Measurements from ENCODE around the gene HOXB5.

Gene HOXB5

DNA sequence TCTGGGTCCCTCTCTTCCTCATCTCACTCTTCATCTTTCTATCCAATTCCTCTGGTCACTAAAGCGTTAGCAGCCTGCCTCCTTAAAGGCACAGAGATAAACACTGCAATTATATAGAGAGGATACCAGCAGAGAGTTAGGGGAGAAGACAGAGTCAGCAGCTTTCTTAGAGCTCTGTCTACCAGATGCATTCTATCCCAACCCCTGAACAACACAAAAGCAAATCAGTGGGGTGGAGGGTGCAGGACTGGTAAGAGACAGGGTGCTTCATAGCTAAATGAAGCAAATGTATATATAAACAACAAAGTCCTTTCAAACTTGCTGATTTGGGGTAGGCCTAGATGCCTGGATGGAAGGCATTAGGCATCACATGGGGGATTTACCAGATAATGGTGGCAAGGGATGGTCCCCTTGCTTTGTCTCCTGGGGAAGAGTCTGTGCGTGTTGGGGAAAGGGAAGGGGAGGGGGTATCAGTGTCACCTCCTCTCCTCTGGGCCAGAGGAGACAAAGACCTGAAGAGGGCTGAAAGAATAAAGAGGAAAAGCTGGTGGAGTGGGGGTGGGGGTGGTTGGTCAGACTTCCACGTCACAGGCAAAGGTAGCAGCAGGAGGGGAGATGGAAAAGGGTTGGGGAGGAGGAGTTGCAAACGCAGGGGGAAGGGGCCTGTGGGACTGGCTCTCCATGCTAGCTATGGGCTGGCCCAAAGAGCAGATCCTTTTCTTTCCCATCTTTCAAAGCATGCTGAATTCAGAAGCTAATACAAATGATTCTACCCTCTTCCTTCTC is 27.5 kb downstream of the HOXB5 start:
- peaks cover 21% of the 10 kb centered on the region for H3K4me1 ChIP-seq (ENCODE audit: insufficient read depth, low read length)
- no peak overlapping the region for H3K9ac ChIP-seq (ENCODE audit: low read depth, low read length)
- no peaks in the 10 kb centered on the region for H3K36me3 ChIP-seq (ENCODE audit: insufficient read depth, low read length)
- no peaks in the 10 kb centered on the region; the same call in none of the 2 replicates for H3K9me3 ChIP-seq (ENCODE audit: control insufficient read depth, insufficient read depth, low read length)

DNA sequence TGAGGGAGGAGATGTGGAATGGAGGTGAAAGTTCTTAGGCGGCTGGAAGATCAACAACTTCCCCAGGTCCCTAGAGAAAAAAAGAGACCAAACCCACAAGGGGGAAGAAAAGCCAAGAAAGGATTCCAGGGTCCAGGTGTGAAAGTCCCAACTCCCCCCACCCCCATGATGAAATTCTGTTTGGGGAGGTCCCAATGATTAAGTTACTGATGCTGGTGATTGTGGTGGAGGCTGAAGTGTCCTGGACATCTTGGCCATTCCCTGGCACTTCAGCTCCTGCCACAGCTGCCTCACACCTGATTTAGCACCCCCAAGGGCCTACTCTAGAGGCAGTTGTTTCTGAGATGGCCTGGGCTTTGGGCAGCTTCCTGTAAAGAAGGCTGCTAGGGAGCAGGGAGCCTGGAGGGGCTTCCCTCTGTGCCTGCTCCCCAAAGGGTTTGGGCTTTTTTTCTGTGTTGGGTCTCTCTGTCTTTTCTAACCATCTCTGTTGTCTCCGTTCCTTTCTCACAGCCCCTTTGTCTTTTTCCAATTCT is 28.5 kb downstream of the HOXB5 start:
- peak overlapping the region; percentile 11; the same call in 1 of the 2 replicates for H3K9ac ChIP-seq (ENCODE audit: low read depth, low read length)
- H3K4me1 ChIP-seq (ENCODE audit: insufficient read depth, low read length): peaks cover 11% of the 10 kb centered on the region
- no peaks in the 10 kb centered on the region for H3K36me3 ChIP-seq (ENCODE audit: insufficient read depth, low read length)
- H3K9me3 ChIP-seq (ENCODE audit: control insufficient read depth, insufficient read depth, low read length): no peaks in the 10 kb centered on the region; the same call in none of the 2 replicates

DNA sequence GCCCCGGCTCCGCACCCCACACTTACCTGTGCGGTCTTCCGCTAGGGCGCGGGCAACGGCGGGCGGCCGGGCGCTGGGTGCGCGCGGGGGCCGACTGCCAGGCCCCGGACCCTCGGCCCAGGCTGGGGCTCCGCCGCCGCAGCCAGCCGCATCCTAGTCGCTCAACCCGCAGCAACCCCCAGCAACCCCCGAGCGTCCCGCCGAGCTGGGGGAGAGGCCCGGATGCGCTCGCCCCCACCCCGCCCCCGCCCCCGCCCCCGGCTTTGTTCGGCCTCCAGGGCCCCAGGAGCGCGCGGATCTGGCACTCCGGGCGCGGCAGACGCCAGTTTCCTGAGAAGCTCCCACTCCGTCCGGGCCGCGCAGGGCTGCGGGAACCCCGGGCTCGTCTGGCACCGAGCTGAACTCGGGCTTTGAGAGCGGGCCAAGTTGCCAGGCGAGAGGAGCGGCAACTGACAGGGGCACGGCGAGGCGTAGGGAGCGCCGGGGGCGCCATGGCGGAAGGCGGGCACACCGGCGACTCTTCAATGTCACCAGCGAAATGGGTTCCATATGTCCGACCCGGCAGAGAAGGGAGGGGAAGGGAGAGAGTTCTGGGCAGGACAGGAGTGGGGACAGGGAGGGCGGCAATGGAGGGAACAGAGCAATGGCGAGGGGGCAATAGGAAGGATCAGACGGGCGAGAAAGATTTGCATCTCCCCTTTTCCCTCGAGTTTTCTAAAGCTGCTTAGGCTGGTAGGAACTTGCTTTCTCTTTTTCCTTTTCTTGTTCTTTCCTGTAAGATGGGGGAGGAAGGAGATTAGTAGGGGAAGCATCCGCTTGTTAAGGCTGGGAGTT is 29.2 kb downstream of the HOXB5 start:
- Histone ChIP-seq H3K9ac (ENCODE audit: low read depth, low read length) (peak overlapping the region; percentile 11; the same call in 1 of the 2 replicates), H3K36me3 (ENCODE audit: insufficient read depth, low read length) (no peaks in the 10 kb centered on the region), H3K4me1 (ENCODE audit: insufficient read depth, low read length) (peaks cover 13% of the 10 kb centered on the region), H3K9me3 (ENCODE audit: control insufficient read depth, insufficient read depth, low read length) (no peaks in the 10 kb centered on the region; the same call in none of the 2 replicates)

DNA sequence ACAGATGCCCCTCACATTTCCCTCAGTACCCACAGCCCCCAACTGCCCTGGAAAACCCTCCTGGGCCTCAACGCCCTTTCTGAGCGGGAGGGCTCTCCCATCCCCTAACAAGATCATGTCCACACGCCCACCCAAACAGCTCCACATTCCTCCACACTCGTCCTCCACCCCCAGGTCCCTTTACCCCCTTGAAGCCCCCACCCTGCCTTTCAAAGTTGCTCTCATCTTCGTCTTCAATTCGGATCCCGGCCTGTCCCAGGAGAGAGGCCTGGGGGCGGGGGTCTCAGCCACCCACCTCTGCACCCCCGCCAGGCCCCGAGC is 29.8 kb downstream of the HOXB5 start:
- no peaks in the 10 kb centered on the region for H3K36me3 ChIP-seq (ENCODE audit: insufficient read depth, low read length)
- H3K9ac ChIP-seq (ENCODE audit: low read depth, low read length): no peak overlapping the region
- H3K9me3 ChIP-seq (ENCODE audit: control insufficient read depth, insufficient read depth, low read length): no peaks in the 10 kb centered on the region; the same call in none of the 2 replicates
- peaks cover 15% of the 10 kb centered on the region for H3K4me1 ChIP-seq (ENCODE audit: insufficient read depth, low read length)

DNA sequence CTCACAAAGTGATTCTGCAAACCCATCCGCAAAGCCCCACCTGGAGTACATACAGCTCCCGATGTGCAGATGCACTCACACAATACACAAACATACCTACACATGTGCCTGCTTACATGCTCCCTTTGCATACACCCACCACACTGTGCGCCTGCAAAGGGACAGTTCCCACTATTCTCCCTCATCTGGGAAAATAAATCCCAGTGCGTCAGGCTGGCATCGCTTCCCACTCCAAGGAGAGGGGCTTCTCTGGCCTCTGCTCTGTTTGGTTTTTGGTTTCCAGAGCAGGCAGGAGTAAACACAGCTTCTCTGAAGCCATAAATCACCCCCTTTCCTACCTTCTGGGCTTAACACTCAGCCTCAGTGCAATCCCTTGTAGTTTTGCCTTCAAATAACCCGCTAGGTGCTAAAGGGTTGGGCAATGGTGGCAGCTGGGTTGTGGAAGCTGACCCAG is 30.2 kb downstream of the HOXB5 start:
- Histone ChIP-seq H3K9me3 (ENCODE audit: control insufficient read depth, insufficient read depth, low read length) (no peaks in the 10 kb centered on the region; the same call in none of the 2 replicates), H3K9ac (ENCODE audit: low read depth, low read length) (no peak overlapping the region), H3K36me3 (ENCODE audit: insufficient read depth, low read length) (no peaks in the 10 kb centered on the region), H3K4me1 (ENCODE audit: insufficient read depth, low read length) (peaks cover 15% of the 10 kb centered on the region)

DNA sequence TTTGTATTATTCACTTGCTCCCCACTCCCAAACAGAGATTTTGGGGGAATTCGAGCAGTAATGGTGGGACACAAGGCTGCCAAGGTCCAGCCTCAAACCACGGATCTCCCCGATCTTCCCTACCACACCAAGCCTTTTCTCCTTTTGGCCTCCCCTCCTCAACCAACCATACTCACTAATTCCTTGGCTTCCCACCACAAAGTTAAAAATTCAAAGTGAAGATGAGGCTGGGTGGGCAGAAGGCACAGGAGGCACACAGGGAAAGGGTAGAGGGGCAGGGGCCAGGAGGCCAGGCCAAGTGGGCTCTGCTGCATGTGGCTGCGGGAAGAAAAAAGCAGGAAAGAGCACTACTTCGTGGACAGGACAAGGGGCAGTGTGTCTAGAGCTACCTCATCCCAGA is 30.6 kb downstream of the HOXB5 start:
- Histone ChIP-seq H3K36me3 (ENCODE audit: insufficient read depth, low read length) (no peaks in the 10 kb centered on the region), H3K9ac (ENCODE audit: low read depth, low read length) (no peak overlapping the region), H3K9me3 (ENCODE audit: control insufficient read depth, insufficient read depth, low read length) (no peaks in the 10 kb centered on the region; the same call in none of the 2 replicates), H3K4me1 (ENCODE audit: insufficient read depth, low read length) (peaks cover 12% of the 10 kb centered on the region)

DNA sequence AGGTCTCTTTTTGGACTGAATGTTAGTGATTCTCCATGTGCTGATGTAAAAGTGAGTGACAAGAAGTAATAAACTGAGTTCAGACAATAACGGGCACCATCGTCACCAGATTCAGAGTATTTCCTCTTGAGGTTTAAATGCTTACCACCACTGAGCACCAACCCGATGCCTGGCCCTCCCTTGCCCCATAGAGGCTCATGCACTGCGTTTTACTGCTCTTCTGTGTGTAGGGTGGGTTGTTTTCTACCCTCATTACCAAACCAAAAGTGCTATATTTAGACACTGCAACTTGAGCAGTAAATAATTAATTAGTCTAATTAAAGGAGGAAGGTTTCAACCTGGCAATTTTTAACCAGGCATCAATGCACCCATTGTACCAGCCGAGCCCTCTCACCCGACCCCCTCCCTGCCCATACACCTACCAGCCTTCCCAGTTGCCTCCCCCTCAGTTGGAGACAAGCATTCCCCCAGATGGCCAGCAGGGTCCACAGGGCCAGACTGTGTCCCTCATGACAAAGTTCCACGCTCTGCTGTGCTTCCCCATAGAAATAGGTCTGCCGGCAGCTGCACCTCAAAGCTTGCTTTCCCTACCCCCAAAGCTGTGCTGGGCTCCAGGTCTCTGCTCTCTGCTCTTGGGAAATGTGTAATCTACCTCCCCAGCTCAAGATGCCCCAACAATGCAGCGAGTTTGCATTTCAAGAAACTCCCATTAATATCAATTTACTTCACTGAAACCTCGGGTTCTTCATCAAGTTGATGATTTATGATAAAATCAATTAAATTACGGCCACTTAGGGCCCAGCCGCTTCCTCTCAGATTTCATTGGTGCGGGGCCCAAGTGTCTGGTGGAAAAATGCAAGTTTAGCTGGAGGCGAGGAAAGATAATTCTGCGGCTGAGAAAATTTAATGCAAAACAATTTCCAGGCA is 31.4 kb downstream of the HOXB5 start:
- no peak overlapping the region for H3K9ac ChIP-seq (ENCODE audit: low read depth, low read length)
- no peaks in the 10 kb centered on the region for H3K36me3 ChIP-seq (ENCODE audit: insufficient read depth, low read length)
- H3K9me3 ChIP-seq (ENCODE audit: control insufficient read depth, insufficient read depth, low read length): no peaks in the 10 kb centered on the region; the same call in 1 of the 2 replicates
- H3K4me1 ChIP-seq (ENCODE audit: insufficient read depth, low read length): peaks cover 8% of the 10 kb centered on the region

DNA sequence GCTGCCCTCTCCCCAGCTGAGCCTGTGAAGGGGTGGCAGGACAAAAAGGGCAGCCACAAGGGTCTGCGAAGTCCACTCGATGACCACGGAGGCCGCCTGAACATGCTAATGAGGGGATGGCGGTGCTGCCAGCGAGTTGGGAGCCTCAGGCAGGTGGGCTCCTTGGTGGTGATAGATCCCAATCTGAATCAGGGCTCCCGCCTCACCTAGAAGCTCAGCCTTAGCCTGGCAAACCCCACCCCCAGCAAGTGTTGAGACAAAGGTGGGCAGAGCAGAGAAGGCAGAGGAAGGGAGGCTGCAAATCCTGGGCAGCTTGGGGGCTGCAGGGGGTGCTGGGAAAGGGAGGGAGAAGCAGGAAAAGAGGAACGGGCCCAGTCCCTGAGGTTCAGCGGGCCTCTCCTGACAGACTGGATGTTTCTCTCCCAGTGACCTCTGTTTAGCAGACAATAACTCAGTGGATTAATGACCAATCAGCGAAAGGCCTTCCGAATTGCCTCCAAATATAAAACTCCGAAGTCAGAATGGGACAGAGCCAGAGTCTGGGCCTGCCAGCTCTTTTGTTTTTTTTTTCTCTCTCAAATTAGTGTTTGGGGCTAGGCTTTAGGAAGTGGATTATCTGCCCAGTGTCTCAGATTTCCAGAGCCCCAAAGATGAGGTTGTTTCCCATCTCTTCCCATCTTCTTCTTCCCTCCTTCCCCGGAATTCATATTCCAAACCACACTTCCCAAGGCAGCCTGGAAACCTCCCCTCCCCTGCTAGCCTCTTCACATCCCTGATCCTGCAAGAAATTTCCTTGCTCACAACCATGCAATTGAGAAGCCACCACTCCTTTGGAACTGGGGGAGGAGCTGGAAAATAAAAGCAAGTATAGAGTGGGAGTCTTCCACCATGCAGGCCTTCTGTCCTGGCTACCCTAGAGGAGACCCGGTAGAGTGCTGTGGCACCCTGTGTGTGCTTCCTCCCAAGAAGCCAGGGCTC is 33.5 kb downstream of the HOXB5 start:
- no peak overlapping the region for H3K9ac ChIP-seq (ENCODE audit: low read depth, low read length)
- H3K4me1 ChIP-seq (ENCODE audit: insufficient read depth, low read length): peaks cover 12% of the 10 kb centered on the region
- H3K36me3 ChIP-seq (ENCODE audit: insufficient read depth, low read length): no peaks in the 10 kb centered on the region
- H3K9me3 ChIP-seq (ENCODE audit: control insufficient read depth, insufficient read depth, low read length): no peaks in the 10 kb centered on the region

DNA sequence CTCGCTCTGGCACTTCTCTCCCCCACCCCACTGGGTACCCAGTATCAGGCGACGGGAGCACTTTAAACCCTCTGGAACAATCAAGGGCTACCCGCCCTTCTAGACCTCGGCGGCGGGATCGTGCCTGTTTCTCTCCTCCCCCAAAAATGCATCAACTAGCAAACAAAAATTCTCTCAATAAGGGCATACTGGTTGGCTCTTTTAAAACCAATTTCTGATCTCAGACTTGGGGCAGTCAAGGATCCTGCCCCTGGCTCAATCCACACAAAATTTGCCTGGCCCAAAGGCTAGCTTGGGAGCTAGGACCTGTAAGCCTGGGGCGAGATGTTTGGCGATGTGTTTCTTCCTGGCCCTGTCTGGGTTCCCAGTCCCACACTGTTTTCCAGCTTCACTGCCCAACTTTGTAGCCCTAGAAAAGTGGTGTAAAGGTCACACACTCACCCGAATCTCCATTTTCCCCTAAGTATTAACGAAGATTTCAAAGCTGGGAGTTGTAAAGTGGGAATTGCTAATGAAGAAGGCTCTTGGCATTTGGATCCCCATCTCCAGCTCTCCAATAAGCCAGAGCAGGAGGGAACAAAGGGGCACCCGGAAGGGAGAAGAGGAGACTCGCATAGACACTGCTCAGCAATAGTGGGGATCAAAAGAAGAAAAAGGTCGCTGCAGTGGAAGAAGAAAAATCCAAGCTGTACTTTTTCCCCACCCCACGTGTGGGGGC is 34.3 kb downstream of the HOXB5 start:
- Histone ChIP-seq H3K4me1 (ENCODE audit: insufficient read depth, low read length) (peaks cover 13% of the 10 kb centered on the region), H3K9ac (ENCODE audit: low read depth, low read length) (no peak overlapping the region), H3K36me3 (ENCODE audit: insufficient read depth, low read length) (no peaks in the 10 kb centered on the region), H3K9me3 (ENCODE audit: control insufficient read depth, insufficient read depth, low read length) (no peaks in the 10 kb centered on the region)

DNA sequence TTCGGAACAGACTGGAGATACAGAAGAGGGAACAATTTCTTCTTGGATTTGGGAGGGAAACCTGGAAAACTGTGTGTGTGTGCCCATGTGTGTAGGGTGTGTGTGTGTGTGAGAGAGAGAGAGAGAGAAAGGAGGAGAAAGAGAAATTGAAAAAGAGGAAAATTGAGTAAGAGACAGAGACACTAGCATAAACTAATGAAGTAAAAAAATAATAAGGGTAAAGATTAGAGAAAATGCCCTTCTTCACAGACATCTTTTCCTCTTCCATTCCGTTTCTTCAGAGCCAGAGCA is 34.8 kb downstream of the HOXB5 start:
- no peaks in the 10 kb centered on the region for H3K36me3 ChIP-seq (ENCODE audit: insufficient read depth, low read length)
- H3K4me1 ChIP-seq (ENCODE audit: insufficient read depth, low read length): peaks cover 18% of the 10 kb centered on the region
- H3K9ac ChIP-seq (ENCODE audit: low read depth, low read length): no peak overlapping the region
- no peaks in the 10 kb centered on the region for H3K9me3 ChIP-seq (ENCODE audit: control insufficient read depth, insufficient read depth, low read length)

DNA sequence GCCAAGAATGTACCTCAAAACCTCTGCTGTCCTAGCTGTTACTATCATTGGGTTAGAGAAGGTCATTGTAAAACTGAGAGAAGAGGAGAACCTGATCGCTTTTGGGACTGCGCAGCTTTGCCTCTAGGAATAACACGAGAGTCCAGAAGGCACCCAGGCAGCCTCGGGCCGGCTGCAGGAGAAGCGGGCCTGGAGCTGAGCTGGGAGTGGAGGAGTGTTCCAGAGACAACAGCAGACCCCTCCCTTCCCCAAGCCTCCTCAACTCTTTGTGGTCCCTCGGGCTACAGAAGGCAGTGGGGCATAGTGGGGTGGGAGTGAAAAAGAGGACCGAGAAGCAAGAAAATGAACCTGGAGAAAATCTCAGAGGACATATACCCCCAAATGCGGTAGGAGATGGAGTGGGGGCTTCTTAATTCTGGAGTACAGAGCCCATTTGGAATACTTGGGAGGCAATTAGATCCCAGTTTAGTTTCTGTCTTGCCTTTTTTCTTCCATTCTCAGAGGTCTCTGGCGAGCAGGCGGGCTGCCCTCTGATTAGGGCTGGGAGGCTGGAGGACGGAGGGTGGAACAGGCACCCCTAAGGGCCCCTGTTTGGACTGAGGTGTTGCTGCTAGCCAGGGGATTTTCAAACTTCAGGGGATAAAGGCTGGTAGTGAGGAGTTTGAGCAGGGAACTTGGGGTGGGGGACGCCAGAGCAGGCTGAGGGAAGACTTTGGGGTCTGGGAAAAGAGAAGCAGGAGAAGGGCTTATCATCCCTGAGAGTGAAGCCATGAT is 35.3 kb downstream of the HOXB5 start:
- H3K36me3 ChIP-seq (ENCODE audit: insufficient read depth, low read length): no peaks in the 10 kb centered on the region
- H3K4me1 ChIP-seq (ENCODE audit: insufficient read depth, low read length): peaks cover 21% of the 10 kb centered on the region
- no peak overlapping the region for H3K9ac ChIP-seq (ENCODE audit: low read depth, low read length)
- no peaks in the 10 kb centered on the region for H3K9me3 ChIP-seq (ENCODE audit: control insufficient read depth, insufficient read depth, low read length)

All from ES-I3 (cell line).